Liver (tissue), 9 donors: ENCODE data around the gene ALDH1L1. TPM values are rescaled to one million over a fixed set of nuclear protein-coding genes. Genes with fewer than 3 reads are reported as not detected.

Source experiments
- DNase-seq: peaks from one replicate; pipeline ENCODE4 v3.0.0-alpha.2; 2017; ENCODE audit warnings: low spot score
- H3K27ac ChIP-seq, 2 donors: one replicate each; pipeline ENCODE4 v1.7.0; 2013; ENCODE audit warnings: inconsistent platforms in 2 of 2, low read length in 2 of 2, control low read depth in 1 of 2, low read depth in 1 of 2, mild to moderate bottlenecking in 1 of 2
- H3K27me3 ChIP-seq, 4 donors: one replicate each; pipeline versions ENCODE4 v1.6.1 to v1.7.0; 2013; ENCODE audit warnings: low read length in 3 of 4, inconsistent platforms in 1 of 4, mild to moderate bottlenecking in 1 of 4, moderate library complexity in 1 of 4; ENCODE audit not compliant: control insufficient read depth in 4 of 4, insufficient read depth in 4 of 4
- H3K36me3 ChIP-seq, 4 donors: one replicate each; pipeline versions ENCODE4 v1.6.1 to v1.7.0; 2013; ENCODE audit warnings: low read length in 3 of 4, mild to moderate bottlenecking in 3 of 4, low read depth in 1 of 4, moderate library complexity in 1 of 4; ENCODE audit not compliant: control insufficient read depth in 4 of 4, insufficient read depth in 3 of 4
- H3K4me1 ChIP-seq, 4 donors: one replicate each; pipeline versions ENCODE4 v1.6.1 to v1.7.0; 2013; ENCODE audit warnings: low read length in 3 of 4, mild to moderate bottlenecking in 3 of 4, moderate library complexity in 1 of 4; ENCODE audit not compliant: control insufficient read depth in 4 of 4, insufficient read depth in 4 of 4
- H3K4me3 ChIP-seq, 3 donors: one replicate each; pipeline versions ENCODE4 v1.6.1 to v1.7.0; 2013; ENCODE audit warnings: low read length in 3 of 3, control low read depth in 1 of 3, low read depth in 1 of 3, mild to moderate bottlenecking in 1 of 3
- H3K9ac ChIP-seq, 2 donors: one replicate each; pipeline ENCODE4 v1.7.0; 2013; ENCODE audit warnings: low read length in 2 of 2, mild to moderate bottlenecking in 2 of 2, moderate library complexity in 2 of 2, control low read depth in 1 of 2, low read depth in 1 of 2
- H3K9me3 ChIP-seq, 4 donors: one replicate each; pipeline versions ENCODE4 v1.6.1 to v1.7.0; 2013; ENCODE audit warnings: low read length in 3 of 4; ENCODE audit not compliant: control insufficient read depth in 4 of 4
- CTCF ChIP-seq: fragments of 150-350 bp; IDR thresholded peaks from 2 replicates; pipeline ENCODE4 v1.5.1; 2017; ENCODE audit warnings: improper control_type of control experiment, low read depth, low read length; ENCODE audit not compliant: missing input control
- EGR1 ChIP-seq, 2 donors: IDR thresholded peaks; 2 replicates each; pipeline ENCODE4 v1.6.1; 2016 to 2018; ENCODE audit warnings: antibody characterized with exemption in 2 of 2, low read depth in 2 of 2
- FOXA1 ChIP-seq: IDR thresholded peaks from 2 replicates; pipeline ENCODE4 v1.6.1; 2016; ENCODE audit warnings: antibody characterized with exemption
- FOXA2 ChIP-seq: IDR thresholded peaks from 2 replicates; pipeline ENCODE4 v1.6.1; 2016; ENCODE audit warnings: antibody characterized with exemption
- GABPA ChIP-seq, 2 donors: IDR thresholded peaks in 1 of 2; conservative IDR thresholded peaks in 1 of 2; 2 replicates each; pipeline ENCODE4 v1.6.1; 2016; ENCODE audit warnings: antibody characterized with exemption in 2 of 2, mild to moderate bottlenecking in 1 of 2, moderate library complexity in 1 of 2
- HNF4A ChIP-seq, 2 donors: conservative IDR thresholded peaks; 2 replicates each; pipeline ENCODE4 v1.6.1; 2016; ENCODE audit warnings: antibody characterized with exemption in 2 of 2, mild to moderate bottlenecking in 2 of 2
- JUND ChIP-seq, 2 donors: IDR thresholded peaks; 2 replicates each; pipeline ENCODE4 v1.6.1; 2016; ENCODE audit warnings: antibody characterized with exemption in 2 of 2
- MAX ChIP-seq: IDR thresholded peaks from 2 replicates; pipeline ENCODE4 v1.6.1; 2016; ENCODE audit warnings: antibody characterized with exemption
- NR2F2 ChIP-seq: IDR thresholded peaks from 2 replicates; pipeline ENCODE4 v1.6.1; 2016; ENCODE audit warnings: antibody characterized with exemption
- RAD21 ChIP-seq, 2 donors: IDR thresholded peaks; 2 replicates each; pipeline ENCODE4 v1.6.1; 2016; ENCODE audit warnings: antibody characterized with exemption in 2 of 2, mild to moderate bottlenecking in 2 of 2
- RXRA ChIP-seq, 2 donors: IDR thresholded peaks; 2 replicates each; pipeline ENCODE4 v1.6.1; 2017 to 2018; ENCODE audit warnings: antibody characterized with exemption in 2 of 2, mild to moderate bottlenecking in 1 of 2
- SP1 ChIP-seq: IDR thresholded peaks from 2 replicates; pipeline ENCODE4 v1.6.1; 2018; ENCODE audit warnings: antibody characterized with exemption, mild to moderate bottlenecking
- TAF1 ChIP-seq: conservative IDR thresholded peaks from 2 replicates; pipeline ENCODE4 v1.6.1; 2016; ENCODE audit warnings: antibody characterized with exemption, mild to moderate bottlenecking
- YY1 ChIP-seq: IDR thresholded peaks from 2 replicates; pipeline ENCODE4 v1.6.1; 2016; ENCODE audit warnings: antibody characterized with exemption, mild to moderate bottlenecking
- WGBS: extraction: QIAGEN DNeasy Blood & Tissue Kit; methylation state at CpG from one replicate; pipeline ENCODE4 v1.1.7; 2013; 5-methylcytosine and 5-hydroxymethylcytosine counted together
- polyA plus RNA-seq, 2 donors: library from polyadenylated mRNA; stranded (reverse) in 1 of 2; unstranded in 1 of 2; fragments of 200-250 nt in 1 of 2; fragments of >200 nt in 1 of 2; fragmentation: Nextera tagmentation in 1 of 2; extraction: Ambion mirVana in 1 of 2; gene quantifications; one replicate each; pipeline versions ENCODE4 v1.2.1 to v1.2.3, GENCODE V29; 2013 to 2015
- total RNA-seq, 2 donors: library from RNA; depleted of rRNA; stranded (reverse); fragments of >200 nt; gene quantifications; one replicate each; pipeline ENCODE4 v1.2.3, GENCODE V29; 2014
- TF ChIP-seq, protein P1 (sequence below): IDR thresholded peaks from 2 replicates; pipeline ENCODE4 v1.6.1; 2016; ENCODE audit warnings: antibody characterized with exemption, mild to moderate bottlenecking
- TF ChIP-seq, protein P2 (sequence below): IDR thresholded peaks from 2 replicates; pipeline ENCODE4 v1.6.1; 2016; ENCODE audit warnings: antibody characterized with exemption
- TF ChIP-seq, protein P3 (sequence below): IDR thresholded peaks from 2 replicates; pipeline ENCODE4 v1.6.1; 2016; ENCODE audit warnings: antibody characterized with exemption
- donor health status: healthy.
- donor health status: healthy.
- donor health status: healthy.
- donor health status: healthy.
- donor health status: healthy.

Gene ALDH1L1
- total and polyA plus RNA-seq, 4 donors, result 46.7 to 234 (median 147) TPM

DNA sequence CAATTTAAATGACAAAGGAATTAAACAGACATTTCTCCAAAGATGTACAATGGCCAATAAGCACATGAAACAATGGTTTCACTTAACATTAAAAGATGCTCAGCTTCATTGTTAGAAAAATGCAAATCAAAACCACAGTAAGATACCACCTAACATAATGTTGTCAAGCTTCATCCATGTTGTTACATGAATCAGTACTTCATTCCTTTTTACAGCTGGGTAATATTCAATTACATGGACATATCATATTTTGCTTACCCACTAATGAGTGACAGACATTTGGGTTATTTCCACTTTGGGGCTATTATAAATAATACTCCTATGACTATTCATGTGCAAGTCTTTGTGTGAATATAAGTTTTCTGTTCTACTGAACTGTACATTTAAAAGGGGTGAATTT lies 104.2 kb downstream of the ALDH1L1 start (continued):
- TF ChIP-seq CTCF (no peak), JUND (IDR thresholded peaks at IDR 0.05) (no peak), RAD21 (IDR thresholded peaks at IDR 0.05) (no peak)

DNA sequence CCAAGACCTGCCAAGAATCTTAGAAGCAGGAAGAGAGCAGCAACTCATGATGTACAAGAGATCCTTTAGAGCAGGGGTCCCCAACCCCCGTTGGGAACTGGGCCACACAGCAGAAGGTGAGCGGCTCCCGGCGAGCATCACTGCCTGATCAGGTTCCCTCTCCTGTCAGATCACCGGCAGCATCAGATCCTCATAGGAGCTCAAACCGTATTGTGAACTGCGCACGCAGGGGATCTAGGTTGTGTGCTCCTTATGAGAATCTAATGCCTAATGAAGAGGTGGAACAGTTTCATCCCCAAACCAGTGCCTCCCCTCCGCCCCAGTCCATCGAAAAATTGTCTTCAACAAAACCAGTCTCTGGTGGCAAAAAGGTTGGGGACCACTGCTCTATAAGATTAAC lies 110.2 kb downstream of the ALDH1L1 start:
- H3K4me3 ChIP-seq, result no peak overlapping the region
- H3K27me3 ChIP-seq, result no peaks in the 10 kb centered on the region
- no peak overlapping the region for H3K27ac ChIP-seq
- no peak for DNase-seq
- peaks cover 0 to 2% (median 0%) of the 10 kb centered on the region in 4 donors for H3K36me3 ChIP-seq
- H3K4me1 ChIP-seq, result no peaks in the 10 kb centered on the region
- WGBS, result 93% methylated on average over 10 of the region's 10 CpGs
- H3K9me3 ChIP-seq, result peaks cover 0 to 6% (median 2%) of the 10 kb centered on the region in 4 donors
- TF ChIP-seq HNF4A (conservative IDR thresholded peaks at IDR 0.05) (no peak), FOXA1 (no peak), CTCF (no peak), MAX (no peak), SP1 (no peak), YY1 (no peak), RXRA (IDR thresholded peaks at IDR 0.05) (no peak), RAD21 (IDR thresholded peaks at IDR 0.05) (no peak), FOXA2 (no peak), GABPA (IDR thresholded peaks at IDR 0.05 in 1 of 2, conservative IDR thresholded peaks at IDR 0.05 in 1 of 2) (no peak), TAF1 (no peak), NR2F2 (no peak), EGR1 (IDR thresholded peaks at IDR 0.05; ENCODE audit: low read depth in 2 of 2) (no peak)
- TF ChIP-seq, protein P1, sequence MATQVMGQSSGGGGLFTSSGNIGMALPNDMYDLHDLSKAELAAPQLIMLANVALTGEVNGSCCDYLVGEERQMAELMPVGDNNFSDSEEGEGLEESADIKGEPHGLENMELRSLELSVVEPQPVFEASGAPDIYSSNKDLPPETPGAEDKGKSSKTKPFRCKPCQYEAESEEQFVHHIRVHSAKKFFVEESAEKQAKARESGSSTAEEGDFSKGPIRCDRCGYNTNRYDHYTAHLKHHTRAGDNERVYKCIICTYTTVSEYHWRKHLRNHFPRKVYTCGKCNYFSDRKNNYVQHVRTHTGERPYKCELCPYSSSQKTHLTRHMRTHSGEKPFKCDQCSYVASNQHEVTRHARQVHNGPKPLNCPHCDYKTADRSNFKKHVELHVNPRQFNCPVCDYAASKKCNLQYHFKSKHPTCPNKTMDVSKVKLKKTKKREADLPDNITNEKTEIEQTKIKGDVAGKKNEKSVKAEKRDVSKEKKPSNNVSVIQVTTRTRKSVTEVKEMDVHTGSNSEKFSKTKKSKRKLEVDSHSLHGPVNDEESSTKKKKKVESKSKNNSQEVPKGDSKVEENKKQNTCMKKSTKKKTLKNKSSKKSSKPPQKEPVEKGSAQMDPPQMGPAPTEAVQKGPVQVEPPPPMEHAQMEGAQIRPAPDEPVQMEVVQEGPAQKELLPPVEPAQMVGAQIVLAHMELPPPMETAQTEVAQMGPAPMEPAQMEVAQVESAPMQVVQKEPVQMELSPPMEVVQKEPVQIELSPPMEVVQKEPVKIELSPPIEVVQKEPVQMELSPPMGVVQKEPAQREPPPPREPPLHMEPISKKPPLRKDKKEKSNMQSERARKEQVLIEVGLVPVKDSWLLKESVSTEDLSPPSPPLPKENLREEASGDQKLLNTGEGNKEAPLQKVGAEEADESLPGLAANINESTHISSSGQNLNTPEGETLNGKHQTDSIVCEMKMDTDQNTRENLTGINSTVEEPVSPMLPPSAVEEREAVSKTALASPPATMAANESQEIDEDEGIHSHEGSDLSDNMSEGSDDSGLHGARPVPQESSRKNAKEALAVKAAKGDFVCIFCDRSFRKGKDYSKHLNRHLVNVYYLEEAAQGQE, result no peak
- TF ChIP-seq, protein P2, sequence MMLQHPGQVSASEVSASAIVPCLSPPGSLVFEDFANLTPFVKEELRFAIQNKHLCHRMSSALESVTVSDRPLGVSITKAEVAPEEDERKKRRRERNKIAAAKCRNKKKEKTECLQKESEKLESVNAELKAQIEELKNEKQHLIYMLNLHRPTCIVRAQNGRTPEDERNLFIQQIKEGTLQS, result no peak
- TF ChIP-seq, protein P3, sequence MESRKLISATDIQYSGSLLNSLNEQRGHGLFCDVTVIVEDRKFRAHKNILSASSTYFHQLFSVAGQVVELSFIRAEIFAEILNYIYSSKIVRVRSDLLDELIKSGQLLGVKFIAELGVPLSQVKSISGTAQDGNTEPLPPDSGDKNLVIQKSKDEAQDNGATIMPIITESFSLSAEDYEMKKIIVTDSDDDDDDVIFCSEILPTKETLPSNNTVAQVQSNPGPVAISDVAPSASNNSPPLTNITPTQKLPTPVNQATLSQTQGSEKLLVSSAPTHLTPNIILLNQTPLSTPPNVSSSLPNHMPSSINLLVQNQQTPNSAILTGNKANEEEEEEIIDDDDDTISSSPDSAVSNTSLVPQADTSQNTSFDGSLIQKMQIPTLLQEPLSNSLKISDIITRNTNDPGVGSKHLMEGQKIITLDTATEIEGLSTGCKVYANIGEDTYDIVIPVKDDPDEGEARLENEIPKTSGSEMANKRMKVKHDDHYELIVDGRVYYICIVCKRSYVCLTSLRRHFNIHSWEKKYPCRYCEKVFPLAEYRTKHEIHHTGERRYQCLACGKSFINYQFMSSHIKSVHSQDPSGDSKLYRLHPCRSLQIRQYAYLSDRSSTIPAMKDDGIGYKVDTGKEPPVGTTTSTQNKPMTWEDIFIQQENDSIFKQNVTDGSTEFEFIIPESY, result no peak
- H3K9ac ChIP-seq, result no peak overlapping the region
